PC-3 (cell line): Measurements from ENCODE around the gene PRPH. TPM values are rescaled to one million over a fixed set of nuclear protein-coding genes. Genes with fewer than 3 reads are reported as not detected.

ENCODE experiments used
- ATAC-seq: fragments of 200-7000 bp; cut with Tn5 transposase; 2 replicates; pipeline ENCODE4 v1.9.1; 2020; ENCODE audit warnings: mild to moderate bottlenecking, moderate library complexity
- BruUV-seq: library from RNA; stranded (reverse); fragments of 400-500 nt; replicated peaks from 2 replicates; lab custom pipeline; 2021; lab: Mats Ljungman, UMichigan
- CTCF ChIA-PET: fragments of 300-600 bp; sonication (Branson Sonifier 250); formaldehyde crosslinking; loops from one replicate; lab custom pipeline; 2022; ENCODE audit warnings: antibody characterized with exemption; lab: Charles Lee
- POLR2A ChIA-PET: fragments of 300-600 bp; sonication (Branson Sonifier 250); formaldehyde crosslinking; loops from one replicate; lab custom pipeline; 2022; ENCODE audit warnings: antibody characterized with exemption; ENCODE audit not compliant: unreplicated experiment; lab: Charles Lee
- DNase-seq: peaks from one replicate; pipeline ENCODE4 v3.0.0-alpha.2; 2015
- H2AFZ ChIP-seq: fragments of 300-600 bp; sonication (generic); 2 replicates; pipeline ENCODE4 v1.6.0; 2016; ENCODE audit warnings: antibody characterized with exemption, low read length
- H3F3A ChIP-seq: fragments of 300-600 bp; sonication (generic); one replicate; pipeline ENCODE4 v1.6.0; 2017; ENCODE audit warnings: antibody characterized with exemption, low read length, control low read depth, mild to moderate bottlenecking; ENCODE audit not compliant: unreplicated experiment
- H3K27ac ChIP-seq: fragments of 300-600 bp; sonication (generic); 2 replicates; pipeline ENCODE4 v1.5.1; 2016; ENCODE audit warnings: mild to moderate bottlenecking, low read length
- H3K27me3 ChIP-seq: fragments of 300-600 bp; sonication (generic); 2 replicates; pipeline ENCODE4 v1.6.1; 2016; ENCODE audit warnings: low read length, mixed read lengths
- H3K36me3 ChIP-seq: fragments of 300-600 bp; sonication (generic); 2 replicates; pipeline ENCODE4 v1.6.1; 2016; ENCODE audit warnings: low read depth, mixed run types, low read length, mixed read lengths
- H3K4me1 ChIP-seq: fragments of 300-600 bp; sonication (generic); 2 replicates; pipeline ENCODE4 v1.5.1; 2016; ENCODE audit warnings: low read length; ENCODE audit not compliant: insufficient read depth
- H3K4me2 ChIP-seq: fragments of 300-600 bp; sonication (generic); 2 replicates; pipeline ENCODE4 v1.6.0; 2016; ENCODE audit warnings: low read length
- H3K4me3 ChIP-seq: fragments of 300-600 bp; sonication (generic); 2 replicates; pipeline ENCODE4 v1.5.1; 2016; ENCODE audit warnings: mild to moderate bottlenecking, low read length, mixed read lengths
- H3K79me2 ChIP-seq: fragments of 300-600 bp; sonication (generic); 2 replicates; pipeline ENCODE4 v1.6.1; 2017; ENCODE audit warnings: low read length, mixed read lengths
- H3K9ac ChIP-seq: fragments of 300-600 bp; sonication (generic); 2 replicates; pipeline ENCODE4 v1.6.0; 2016; ENCODE audit warnings: mild to moderate bottlenecking, low read length
- H3K9me2 ChIP-seq: fragments of 300-600 bp; sonication (generic); replicated peaks from 2 replicates; pipeline ENCODE4 v1.6.1; 2016; ENCODE audit warnings: mixed run types, low read length, mixed read lengths
- H3K9me3 ChIP-seq: fragments of 300-600 bp; sonication (generic); 2 replicates; pipeline ENCODE4 v1.6.1; 2016; ENCODE audit warnings: low read length, mixed read lengths
- H4K20me1 ChIP-seq: fragments of 300-600 bp; sonication (generic); 2 replicates; pipeline ENCODE4 v1.6.1; 2016; ENCODE audit warnings: low read length, mixed read lengths
- EZH2 ChIP-seq: fragments of 300-600 bp; sonication (generic); IDR thresholded peaks from one replicate; pipeline ENCODE4 v1.6.1; 2017; ENCODE audit warnings: antibody characterized with exemption, mild to moderate bottlenecking, low read length; ENCODE audit not compliant: unreplicated experiment
- EZH2phosphoT487 ChIP-seq: fragments of 300-600 bp; sonication (generic); IDR thresholded peaks from 2 replicates; pipeline ENCODE4 v1.6.1; 2018; ENCODE audit warnings: mild to moderate bottlenecking, antibody characterized with exemption, low read length, borderline replicate concordance
- intact Hi-C: fragments of 100-400 bp; cut with micrococcal nuclease; formaldehyde crosslinking; loops from 2 replicates; pipeline ENCODE4 v1.9.0; 2023
- total RNA-seq: library from RNA; depleted of rRNA; stranded (reverse); fragments of >200 nt; gene quantifications from 2 replicates; pipeline ENCODE4 v1.2.3, GENCODE V29; 2014; rRNA removed
- TF ChIP-seq, protein P1 (sequence below): fragments of 300-600 bp; sonication (generic); conservative IDR thresholded peaks from 2 replicates; pipeline ENCODE4 v1.5.1; 2017; ENCODE audit warnings: antibody characterized with exemption, low read depth, mild to moderate bottlenecking, low read length

PRPH gene
- total RNA-seq, 1 experiment from 2014 or later = 0.15 TPM

DNA sequence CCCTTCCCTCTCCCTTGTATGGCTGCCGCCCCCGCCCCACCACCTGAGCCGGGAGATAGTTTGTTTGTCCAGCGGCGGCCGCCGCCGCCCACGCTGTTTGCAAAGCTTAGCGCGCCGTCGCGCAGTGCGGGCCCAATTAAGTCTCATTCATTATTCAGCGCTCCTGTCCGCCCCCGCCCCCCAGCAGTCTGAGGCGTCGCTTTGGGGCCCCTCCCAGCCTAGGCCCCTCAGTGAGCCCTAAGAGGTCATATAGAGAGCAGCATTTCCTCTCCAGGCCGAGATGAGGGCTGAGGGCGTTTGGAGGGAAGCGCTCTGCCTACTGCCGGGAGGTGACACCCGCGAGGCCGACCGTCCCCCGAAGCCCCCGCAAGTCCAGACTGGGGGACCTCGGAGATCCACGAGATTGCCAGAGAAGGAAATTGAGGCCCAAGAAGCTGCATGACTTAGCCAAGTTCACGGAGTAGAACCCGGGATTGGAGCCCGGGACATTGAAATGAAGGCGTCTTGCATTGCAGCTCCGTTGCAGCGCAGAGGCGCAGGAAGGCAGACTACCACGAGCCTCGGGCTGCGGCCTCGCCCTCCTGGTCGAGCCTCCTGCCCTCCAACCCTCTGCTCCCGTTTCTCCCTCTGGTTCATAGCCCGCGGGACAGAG, 51.8 kb downstream of the PRPH start, which contains the start of gene DNAJC22:
TSS of gene DNAJC22 (plus strand) at position 230 of the 652 bp plus-strand sequence. CDS start 1,985 bp downstream, outside the sequence.
- TF ChIP-seq EZH2phosphoT487 (no peak), EZH2 (no peak)
- TF ChIP-seq, protein P1, sequence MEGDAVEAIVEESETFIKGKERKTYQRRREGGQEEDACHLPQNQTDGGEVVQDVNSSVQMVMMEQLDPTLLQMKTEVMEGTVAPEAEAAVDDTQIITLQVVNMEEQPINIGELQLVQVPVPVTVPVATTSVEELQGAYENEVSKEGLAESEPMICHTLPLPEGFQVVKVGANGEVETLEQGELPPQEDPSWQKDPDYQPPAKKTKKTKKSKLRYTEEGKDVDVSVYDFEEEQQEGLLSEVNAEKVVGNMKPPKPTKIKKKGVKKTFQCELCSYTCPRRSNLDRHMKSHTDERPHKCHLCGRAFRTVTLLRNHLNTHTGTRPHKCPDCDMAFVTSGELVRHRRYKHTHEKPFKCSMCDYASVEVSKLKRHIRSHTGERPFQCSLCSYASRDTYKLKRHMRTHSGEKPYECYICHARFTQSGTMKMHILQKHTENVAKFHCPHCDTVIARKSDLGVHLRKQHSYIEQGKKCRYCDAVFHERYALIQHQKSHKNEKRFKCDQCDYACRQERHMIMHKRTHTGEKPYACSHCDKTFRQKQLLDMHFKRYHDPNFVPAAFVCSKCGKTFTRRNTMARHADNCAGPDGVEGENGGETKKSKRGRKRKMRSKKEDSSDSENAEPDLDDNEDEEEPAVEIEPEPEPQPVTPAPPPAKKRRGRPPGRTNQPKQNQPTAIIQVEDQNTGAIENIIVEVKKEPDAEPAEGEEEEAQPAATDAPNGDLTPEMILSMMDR = no peak
- Histone ChIP-seq H4K20me1 (no peaks in the 10 kb centered on the region), H3K9ac (peak within 1 kb of the TSS; percentile 55; the same call in 1 of the 2 replicates), H3K4me1 (peaks cover 38% of the 10 kb centered on the region), H3K4me3 (peak within 1 kb of the TSS; percentile 70), H3K9me2 (no peaks in the 10 kb centered on the region), H3K36me3 (no peaks in the 10 kb centered on the region), H3K27me3 (peaks cover 21% of the 10 kb centered on the region), H3K4me2 (peak within 1 kb of the TSS; percentile 87), H3F3A (no peaks in the 10 kb centered on the region), H3K79me2 (peaks cover 7% of the 10 kb centered on the region; the same call in 1 of the 2 replicates), H2AFZ (peak within 1 kb of the TSS; percentile 81), H3K27ac (no peak within 1 kb of the TSS), H3K9me3 (no peaks in the 10 kb centered on the region)
- ATAC-seq = peak; percentile 21
- ChIA-PET CTCF (interaction anchor here (0.5 to 3.2 kb wide), 8 partner anchors 10 to 191 kb away, joined by 3 to 16 read pairs (median 8); partner anchors contain the start of genes SPATS2 and TROAP), POLR2A (interaction anchor here (0.6 kb wide), 2 partner anchors 68 to 224 kb away, joined by 3 to 10 read pairs; no protein-coding TSS in a partner anchor)
- no TSS peak for BruUV-seq
- peak; percentile 50 for DNase-seq
- intact Hi-C loops = no loop called here

DNA sequence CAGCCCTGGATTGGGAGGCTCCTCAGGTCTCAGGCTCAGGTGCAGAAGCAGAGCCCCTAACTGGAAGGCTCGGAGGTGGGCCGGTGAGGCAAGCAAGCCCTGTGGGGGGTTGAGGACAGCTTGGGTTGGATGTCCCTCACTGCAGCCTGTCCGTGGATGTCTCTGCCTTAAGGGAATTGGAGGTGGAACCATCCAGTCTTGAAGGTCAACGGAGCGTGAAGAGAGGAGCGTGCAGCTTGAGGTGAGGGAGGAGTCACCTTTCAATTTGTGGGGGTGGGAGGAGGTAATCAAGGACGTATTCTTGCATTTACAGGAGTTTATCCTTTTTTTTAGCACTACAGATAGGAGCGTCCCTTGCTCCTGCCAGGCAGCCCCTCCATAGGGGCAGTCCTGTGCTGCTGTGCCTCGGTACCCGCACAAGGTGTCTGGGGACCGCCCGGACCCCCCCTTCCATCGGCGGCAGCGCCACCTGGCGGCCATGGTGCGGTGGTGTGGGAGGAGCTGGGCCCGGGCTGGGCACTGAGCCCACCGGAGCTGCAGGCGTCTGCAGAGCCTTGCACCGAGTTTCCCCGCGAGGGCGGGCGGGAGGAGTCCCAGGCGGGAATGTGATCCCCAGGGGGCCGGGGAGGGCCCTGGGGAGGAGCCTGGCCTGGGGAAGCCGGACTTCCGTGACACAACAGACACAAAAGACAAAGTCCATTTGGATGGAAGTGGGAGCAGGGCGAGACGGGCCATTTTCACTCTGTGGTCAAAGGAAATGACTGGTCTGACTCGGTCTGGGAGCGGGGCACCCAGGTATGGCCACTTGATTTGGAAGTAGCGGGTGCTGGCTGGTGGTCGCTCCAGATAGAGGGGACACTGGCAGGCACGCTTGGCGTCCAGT, 52.6 kb downstream of the PRPH start:
- ATAC-seq (peak; percentile 80), DNase-seq (peak; percentile 89)
- POLR2A ChIA-PET = interaction anchor here (0.6 kb wide), 3 partner anchors 166 to 223 kb away, joined by 3 to 5 read pairs (median 3); no protein-coding TSS in a partner anchor
- Histone ChIP-seq H3K9me3 (no peaks in the 10 kb centered on the region), H3F3A (no peaks in the 10 kb centered on the region), H3K4me2 (peak overlapping the region; percentile 87), H3K4me1 (peaks cover 38% of the 10 kb centered on the region), H3K79me2 (peaks cover 7% of the 10 kb centered on the region; the same call in 1 of the 2 replicates), H3K27me3 (peaks cover 21% of the 10 kb centered on the region), H3K9me2 (no peaks in the 10 kb centered on the region), H3K27ac (peak overlapping the region; percentile 24; the same call in 1 of the 2 replicates), H3K36me3 (no peaks in the 10 kb centered on the region), H3K4me3 (peak overlapping the region; percentile 70), H2AFZ (peak overlapping the region; percentile 81), H4K20me1 (no peaks in the 10 kb centered on the region), H3K9ac (peak overlapping the region; percentile 55)
- TF ChIP-seq EZH2phosphoT487 (no peak), EZH2 (no peak)
- TF ChIP-seq, protein P1 = peak; percentile 97
- no TSS peak for BruUV-seq
- intact Hi-C loops = no loop called here
- CTCF ChIA-PET = interaction anchor here (0.6 to 3.2 kb wide), 14 partner anchors 9 to 233 kb away, joined by 3 to 16 read pairs (median 5); partner anchors contain the start of genes SPATS2 and TROAP

Other genes with a start within 250 kb of the PRPH start
- gene KMT2D, start 234.4 kb upstream of the PRPH start, total RNA-seq = 41.9 and 51.7 TPM in 2 replicates
- gene RHEBL1, start 225.2 kb upstream of the PRPH start, total RNA-seq = 4.2 and 5.0 TPM in 2 replicates
- gene DHH, start 200.3 kb upstream of the PRPH start, total RNA-seq = 0.04 and 0.23 TPM in 2 replicates
- 17.1 and 18.5 TPM in 2 replicates for gene LMBR1L, start 184.3 kb upstream of the PRPH start, total RNA-seq
- 4,374 and 4,720 TPM in 2 replicates for gene TUBA1B, start 163.8 kb upstream of the PRPH start, total RNA-seq
- 46.1 and 46.9 TPM in 2 replicates for gene TUBA1A, start 106.1 kb upstream of the PRPH start, total RNA-seq
- gene TUBA1C, start 30.1 kb upstream of the PRPH start, total RNA-seq = 1,285 and 1,376 TPM in 2 replicates
- 99.2 and 103 TPM in 2 replicates for gene TROAP, start 28.1 kb downstream of the PRPH start, total RNA-seq
- 5.3 and 6.9 TPM in 2 replicates for gene C1QL4, start 42.0 kb downstream of the PRPH start, total RNA-seq
- gene DNAJC22, start 51.7 kb downstream of the PRPH start, total RNA-seq = 12.9 and 16.8 TPM in 2 replicates
- gene SPATS2, start 72.3 kb downstream of the PRPH start, total RNA-seq = 27.0 and 29.0 TPM in 2 replicates
- gene KCNH3, start 243.9 kb downstream of the PRPH start, total RNA-seq = 0.07 and 0.12 TPM in 2 replicates